Measurements from ENCODE around the gene FANCE. TPM values are rescaled to one million over a fixed set of nuclear protein-coding genes. Genes with fewer than 3 reads are reported as not detected.

The FANCE gene
- polyA plus RNA-seq, 1 donor (not counting 4 experiments of a cell fraction or from before 2014, with no cell fraction given), result 6.4 TPM

DNA sequence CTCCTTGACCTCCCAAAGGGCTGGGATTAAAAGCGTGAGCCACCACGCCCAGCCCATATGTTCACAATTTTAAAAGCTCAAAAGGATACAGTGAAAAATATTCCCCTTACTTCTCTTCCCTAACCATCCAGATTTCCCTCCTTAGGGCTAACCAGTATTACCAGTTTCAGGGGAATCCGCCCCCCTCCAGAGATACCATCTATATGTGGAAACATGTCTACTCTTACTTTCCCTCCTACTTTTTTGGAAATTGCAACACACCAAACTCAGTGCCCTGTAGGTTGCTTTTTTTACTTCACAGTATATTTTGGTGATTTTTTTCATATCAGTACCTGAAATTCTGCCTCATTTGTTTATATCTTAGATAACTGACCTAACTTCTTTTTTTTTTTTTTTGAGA lies 9.1 kb downstream of the FANCE start:
- H2AFZ ChIP-seq (ENCODE audit: control insufficient read depth, low read length), result no peak overlapping the region
- dilution Hi-C loops (cut with MboI; ENCODE audit: extremely low pct_ligation_motif_present, low sequenced_read_pairs), result no loop called here
- no peaks in the 10 kb centered on the region for H3K9me1 ChIP-seq (ENCODE audit: control insufficient read depth, extremely low read depth, insufficient read depth, low read length)
- no peaks in the 10 kb centered on the region for H4K20me1 ChIP-seq (ENCODE audit: control insufficient read depth, extremely low read depth, insufficient read depth, low read length)
- no peak overlapping the region for H3K4me2 ChIP-seq (ENCODE audit: control insufficient read depth, extremely low read depth, insufficient read depth, low read depth, low read length)
- no peak for TF ChIP-seq EZH2 (IDR thresholded peaks at IDR 0.05; ENCODE audit: low read length)
- TF ChIP-seq, protein P1, sequence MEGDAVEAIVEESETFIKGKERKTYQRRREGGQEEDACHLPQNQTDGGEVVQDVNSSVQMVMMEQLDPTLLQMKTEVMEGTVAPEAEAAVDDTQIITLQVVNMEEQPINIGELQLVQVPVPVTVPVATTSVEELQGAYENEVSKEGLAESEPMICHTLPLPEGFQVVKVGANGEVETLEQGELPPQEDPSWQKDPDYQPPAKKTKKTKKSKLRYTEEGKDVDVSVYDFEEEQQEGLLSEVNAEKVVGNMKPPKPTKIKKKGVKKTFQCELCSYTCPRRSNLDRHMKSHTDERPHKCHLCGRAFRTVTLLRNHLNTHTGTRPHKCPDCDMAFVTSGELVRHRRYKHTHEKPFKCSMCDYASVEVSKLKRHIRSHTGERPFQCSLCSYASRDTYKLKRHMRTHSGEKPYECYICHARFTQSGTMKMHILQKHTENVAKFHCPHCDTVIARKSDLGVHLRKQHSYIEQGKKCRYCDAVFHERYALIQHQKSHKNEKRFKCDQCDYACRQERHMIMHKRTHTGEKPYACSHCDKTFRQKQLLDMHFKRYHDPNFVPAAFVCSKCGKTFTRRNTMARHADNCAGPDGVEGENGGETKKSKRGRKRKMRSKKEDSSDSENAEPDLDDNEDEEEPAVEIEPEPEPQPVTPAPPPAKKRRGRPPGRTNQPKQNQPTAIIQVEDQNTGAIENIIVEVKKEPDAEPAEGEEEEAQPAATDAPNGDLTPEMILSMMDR (optimal IDR thresholded peaks at IDR 0.05 in 1 of 3, IDR thresholded peaks at IDR 0.05 in 1 of 3, conservative IDR thresholded peaks at IDR 0.05 in 1 of 3; ENCODE audit: extremely low read depth in 1 of 3, insufficient read depth in 2 of 3, low read length in 3 of 3), result no peak
- peaks cover 5% of the 10 kb centered on the region for H3K4me1 ChIP-seq (ENCODE audit: control insufficient read depth, extremely low read depth, insufficient read depth, low read length)
- FAIRE-seq (no peak), DNase-seq (ENCODE audit: low read depth, low spot score) (no peak)
- no peaks in the 10 kb centered on the region for H3K79me2 ChIP-seq (ENCODE audit: control insufficient read depth, insufficient read depth, low read length)
- H3K9me3 ChIP-seq (ENCODE audit: control insufficient read depth, low read depth, low read length), result no peaks in the 10 kb centered on the region
- peaks cover 3 to 21% of the 10 kb centered on the region in 2 experiments for H3K36me3 ChIP-seq (ENCODE audit: control insufficient read depth in 2 of 2, extremely low read depth in 1 of 2, insufficient read depth in 2 of 2, low read length in 2 of 2)
- no peaks in the 10 kb centered on the region for H3K27me3 ChIP-seq (ENCODE audit: control insufficient read depth, extremely low read depth, insufficient read depth, low read length)
- H3K4me3 ChIP-seq (ENCODE audit: control insufficient read depth in 2 of 3, extremely low read depth in 1 of 3, insufficient read depth in 2 of 3, low read depth in 1 of 3, low read length in 3 of 3), result no peak overlapping the region
- no peak overlapping the region for H3K27ac ChIP-seq (ENCODE audit: control insufficient read depth, insufficient read depth, low read length)
- no peak overlapping the region for H3K9ac ChIP-seq (ENCODE audit: control insufficient read depth, extremely low read depth, insufficient read depth, low read length)

DNA sequence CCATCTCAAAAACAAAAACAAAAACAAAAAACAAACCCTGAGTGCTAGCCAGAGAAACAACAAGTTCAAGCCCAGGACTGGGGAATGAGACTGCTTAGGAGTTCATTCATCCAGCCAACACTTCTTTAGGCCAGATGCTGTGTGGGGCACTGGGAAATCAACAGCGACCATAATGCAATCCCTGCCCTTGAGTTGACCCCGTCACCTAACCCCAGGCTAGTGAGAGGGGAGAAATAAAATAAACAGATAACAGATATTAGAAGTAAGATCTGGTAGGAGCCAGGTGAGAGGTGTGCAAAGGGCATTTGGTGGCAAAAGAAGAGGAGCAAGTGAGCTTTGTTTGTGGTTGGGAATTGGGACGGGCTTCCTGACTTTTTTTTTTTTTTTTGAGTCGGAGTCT lies 11.2 kb downstream of the FANCE start:
- H3K9me3 ChIP-seq (ENCODE audit: control insufficient read depth, low read depth, low read length), result no peaks in the 10 kb centered on the region
- dilution Hi-C loops (cut with MboI; ENCODE audit: extremely low pct_ligation_motif_present, low sequenced_read_pairs), result no loop called here
- peaks cover 1% of the 10 kb centered on the region for H3K79me2 ChIP-seq (ENCODE audit: control insufficient read depth, insufficient read depth, low read length)
- H3K27me3 ChIP-seq (ENCODE audit: control insufficient read depth, extremely low read depth, insufficient read depth, low read length), result no peaks in the 10 kb centered on the region
- TF ChIP-seq, protein P1 (optimal IDR thresholded peaks at IDR 0.05 in 1 of 3, IDR thresholded peaks at IDR 0.05 in 1 of 3, conservative IDR thresholded peaks at IDR 0.05 in 1 of 3; ENCODE audit: extremely low read depth in 1 of 3, insufficient read depth in 2 of 3, low read length in 3 of 3), result no peak
- no peak for TF ChIP-seq EZH2 (IDR thresholded peaks at IDR 0.05; ENCODE audit: low read length)
- H3K9ac ChIP-seq (ENCODE audit: control insufficient read depth, extremely low read depth, insufficient read depth, low read length), result no peak overlapping the region
- DNase-seq (ENCODE audit: low read depth, low spot score) (no peak), FAIRE-seq (no peak)
- H3K9me1 ChIP-seq (ENCODE audit: control insufficient read depth, extremely low read depth, insufficient read depth, low read length), result no peaks in the 10 kb centered on the region
- no peak overlapping the region for H3K4me2 ChIP-seq (ENCODE audit: control insufficient read depth, extremely low read depth, insufficient read depth, low read depth, low read length)
- H3K27ac ChIP-seq (ENCODE audit: control insufficient read depth, insufficient read depth, low read length), result no peak overlapping the region
- no peak overlapping the region for H2AFZ ChIP-seq (ENCODE audit: control insufficient read depth, low read length)
- H3K4me1 ChIP-seq (ENCODE audit: control insufficient read depth, extremely low read depth, insufficient read depth, low read length), result peaks cover 12% of the 10 kb centered on the region
- no peak overlapping the region for H3K4me3 ChIP-seq (ENCODE audit: control insufficient read depth in 2 of 3, extremely low read depth in 1 of 3, insufficient read depth in 2 of 3, low read depth in 1 of 3, low read length in 3 of 3)
- H3K36me3 ChIP-seq (ENCODE audit: control insufficient read depth in 2 of 2, extremely low read depth in 1 of 2, insufficient read depth in 2 of 2, low read length in 2 of 2), result peaks cover 3 to 25% of the 10 kb centered on the region in 2 experiments
- H4K20me1 ChIP-seq (ENCODE audit: control insufficient read depth, extremely low read depth, insufficient read depth, low read length), result no peaks in the 10 kb centered on the region
